NOMO-1 treated with DMSO at 0.1 percent for 48 hours (cell line): ENCODE results near the gene FHIT.

Experiments used
- DNase-seq: peaks from one replicate; lab custom pipeline; 2025; ENCODE audit not compliant: unreplicated experiment; lab: John Stamatoyannopoulos, UW

FHIT gene

GRCh38 chr3:60652829-60653228 lies 598.4 kb downstream of the FHIT start:
- peak; percentile 17 for DNase-seq

GRCh38 chr3:60651799-60652198 lies 599.5 kb downstream of the FHIT start:
- peak; percentile 32 for DNase-seq

GRCh38 chr3:60650171-60650570 lies 601.1 kb downstream of the FHIT start:
- DNase-seq: no peak

GRCh38 chr3:60645801-60646200 lies 605.5 kb downstream of the FHIT start:
- DNase-seq: no peak

GRCh38 chr3:60643831-60644230 lies 607.4 kb downstream of the FHIT start:
- no peak for DNase-seq

- DNase-seq: no peak
Measured at GRCh38 chr3:60641354-60641753, 609.9 kb downstream of the FHIT start.

- no peak for DNase-seq
Measured at GRCh38 chr3:60636846-60637245, 614.4 kb downstream of the FHIT start.

GRCh38 chr3:60633644-60634043 lies 617.6 kb downstream of the FHIT start:
- DNase-seq: no peak

- DNase-seq: no peak
Measured at GRCh38 chr3:60631509-60631908, 619.7 kb downstream of the FHIT start.

GRCh38 chr3:60630953-60631352 lies 620.3 kb downstream of the FHIT start:
- DNase-seq: no peak

- DNase-seq: no peak
Measured at GRCh38 chr3:60629816-60630215, 621.4 kb downstream of the FHIT start.

GRCh38 chr3:60622349-60622748 lies 628.9 kb downstream of the FHIT start:
- DNase-seq: no peak

GRCh38 chr3:60617188-60617587 lies 634.1 kb downstream of the FHIT start:
- no peak for DNase-seq

GRCh38 chr3:60613769-60614303 lies 637.4 kb downstream of the FHIT start:
- no peak for DNase-seq

- no peak for DNase-seq
Measured at GRCh38 chr3:60610441-60611112, 640.7 kb downstream of the FHIT start.

- DNase-seq: no peak
Measured at GRCh38 chr3:60609446-60609845, 641.8 kb downstream of the FHIT start.

GRCh38 chr3:60603860-60604259 lies 647.4 kb downstream of the FHIT start:
- no peak for DNase-seq

GRCh38 chr3:60600848-60601247 lies 650.4 kb downstream of the FHIT start:
- no peak for DNase-seq

GRCh38 chr3:60599586-60599985 lies 651.7 kb downstream of the FHIT start:
- no peak for DNase-seq

- DNase-seq: no peak
Measured at GRCh38 chr3:60598671-60599070, 652.6 kb downstream of the FHIT start.

GRCh38 chr3:60594025-60594424 lies 657.2 kb downstream of the FHIT start:
- peak; percentile 83 for DNase-seq

GRCh38 chr3:60591267-60591666 lies 660.0 kb downstream of the FHIT start:
- DNase-seq: no peak

GRCh38 chr3:60588806-60589205 lies 662.4 kb downstream of the FHIT start:
- peak; percentile 11 for DNase-seq
